ENCODE data around the gene GRM8. TPM values are rescaled to one million over a fixed set of nuclear protein-coding genes. Genes with fewer than 3 reads are reported as not detected.

GRM8 gene
- total RNA-seq, 6 donors from 2014 or later: 0.49 to 6.5 (median 1.8) TPM; not detected in 3

DNA sequence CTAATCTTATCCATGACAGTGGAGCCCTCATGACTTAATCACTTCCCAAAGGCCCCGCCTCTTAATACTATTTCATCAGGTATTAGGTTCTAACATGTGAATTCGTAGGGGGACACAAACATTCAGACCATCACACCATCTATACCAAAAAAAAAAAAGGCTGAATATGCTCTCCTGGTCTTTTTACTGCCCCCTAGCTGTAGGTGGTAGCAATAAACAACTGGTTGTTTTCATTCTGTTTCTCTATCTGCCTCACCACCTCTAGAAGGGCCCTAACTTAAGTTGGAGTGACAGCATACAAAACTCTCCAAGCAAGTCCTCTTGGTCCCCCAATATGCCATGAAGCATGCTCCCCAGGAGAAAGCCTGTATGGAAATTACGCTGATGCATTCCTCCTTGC is 94.1 kb downstream of the GRM8 start:
- no peaks in the 10 kb centered on the region for H3K36me3 ChIP-seq
- 69% methylated on average over 3 of the region's 3 CpGs for WGBS, 2 donors
- no peaks in the 10 kb centered on the region for H3K9me3 ChIP-seq
- H3K27ac ChIP-seq: no peak overlapping the region
- no peak for ATAC-seq (ENCODE audit: low FRiP score in 2 of 2)
- TF ChIP-seq EP300 (IDR thresholded peaks at IDR 0.05) (no peak), POLR2A (IDR thresholded peaks at IDR 0.05) (no peak), POLR2AphosphoS5 (IDR thresholded peaks at IDR 0.05) (no peak)
- TF ChIP-seq, protein P1, sequence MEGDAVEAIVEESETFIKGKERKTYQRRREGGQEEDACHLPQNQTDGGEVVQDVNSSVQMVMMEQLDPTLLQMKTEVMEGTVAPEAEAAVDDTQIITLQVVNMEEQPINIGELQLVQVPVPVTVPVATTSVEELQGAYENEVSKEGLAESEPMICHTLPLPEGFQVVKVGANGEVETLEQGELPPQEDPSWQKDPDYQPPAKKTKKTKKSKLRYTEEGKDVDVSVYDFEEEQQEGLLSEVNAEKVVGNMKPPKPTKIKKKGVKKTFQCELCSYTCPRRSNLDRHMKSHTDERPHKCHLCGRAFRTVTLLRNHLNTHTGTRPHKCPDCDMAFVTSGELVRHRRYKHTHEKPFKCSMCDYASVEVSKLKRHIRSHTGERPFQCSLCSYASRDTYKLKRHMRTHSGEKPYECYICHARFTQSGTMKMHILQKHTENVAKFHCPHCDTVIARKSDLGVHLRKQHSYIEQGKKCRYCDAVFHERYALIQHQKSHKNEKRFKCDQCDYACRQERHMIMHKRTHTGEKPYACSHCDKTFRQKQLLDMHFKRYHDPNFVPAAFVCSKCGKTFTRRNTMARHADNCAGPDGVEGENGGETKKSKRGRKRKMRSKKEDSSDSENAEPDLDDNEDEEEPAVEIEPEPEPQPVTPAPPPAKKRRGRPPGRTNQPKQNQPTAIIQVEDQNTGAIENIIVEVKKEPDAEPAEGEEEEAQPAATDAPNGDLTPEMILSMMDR (IDR thresholded peaks at IDR 0.05): no peak
- H3K4me3 ChIP-seq: no peak overlapping the region
- H3K27me3 ChIP-seq: no peaks in the 10 kb centered on the region
- H3K4me1 ChIP-seq: no peaks in the 10 kb centered on the region
- DNase-seq: no peak

DNA sequence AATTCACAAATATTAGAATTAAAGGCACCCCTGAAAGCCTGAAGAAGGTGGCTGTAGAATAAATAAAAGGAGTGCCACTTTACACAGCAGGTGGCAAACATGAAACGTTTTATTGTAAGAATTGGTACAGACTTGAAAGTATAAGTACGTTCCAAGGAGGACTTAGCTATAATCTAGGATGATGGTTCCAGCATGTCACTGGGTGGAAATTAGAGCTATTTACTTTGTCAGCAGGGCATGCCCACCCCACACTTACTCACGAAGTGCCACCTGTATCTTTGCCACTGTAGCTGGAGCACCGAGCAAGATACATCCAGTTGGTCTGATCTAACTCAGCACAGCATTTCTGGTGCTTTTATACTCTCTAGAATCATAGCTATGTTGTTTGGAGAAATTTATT is 97.8 kb downstream of the GRM8 start:
- no peaks in the 10 kb centered on the region for H3K27me3 ChIP-seq
- H3K4me3 ChIP-seq: no peak overlapping the region
- DNase-seq (no peak), ATAC-seq (ENCODE audit: low FRiP score in 2 of 2) (no peak)
- TF ChIP-seq POLR2A (IDR thresholded peaks at IDR 0.05) (no peak), EP300 (IDR thresholded peaks at IDR 0.05) (no peak), POLR2AphosphoS5 (IDR thresholded peaks at IDR 0.05) (no peak)
- TF ChIP-seq, protein P1 (IDR thresholded peaks at IDR 0.05): no peak
- no peaks in the 10 kb centered on the region for H3K36me3 ChIP-seq
- H3K4me1 ChIP-seq: no peaks in the 10 kb centered on the region
- no peaks in the 10 kb centered on the region for H3K9me3 ChIP-seq
- H3K27ac ChIP-seq: no peak overlapping the region
- 55 to 56% methylated on average over 4 of the region's 4 CpGs for WGBS, 2 donors

DNA sequence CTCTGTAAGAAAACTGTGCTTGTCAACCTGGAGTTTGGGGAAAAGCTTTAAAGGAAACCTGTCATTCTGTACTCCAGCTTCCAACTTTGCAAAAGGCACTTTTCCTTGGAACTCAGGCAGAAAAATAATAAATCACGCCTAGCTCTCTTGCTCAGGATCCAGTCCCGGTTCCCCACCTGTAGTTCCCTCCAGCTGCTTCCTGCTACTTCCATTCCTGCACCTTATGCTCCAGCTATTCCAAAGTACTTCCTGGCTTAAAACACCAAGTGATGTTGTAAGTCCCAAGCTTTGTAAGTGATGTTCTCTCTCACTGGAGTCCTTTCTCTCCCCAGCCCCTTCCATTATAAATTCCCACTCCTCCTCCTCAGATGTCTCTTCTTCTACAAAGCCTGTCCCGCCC is 98.6 kb downstream of the GRM8 start:
- H3K36me3 ChIP-seq: no peaks in the 10 kb centered on the region
- TF ChIP-seq, protein P1 (IDR thresholded peaks at IDR 0.05): no peak
- no peak for TF ChIP-seq POLR2AphosphoS5 (IDR thresholded peaks at IDR 0.05)
- no peak for TF ChIP-seq EP300 (IDR thresholded peaks at IDR 0.05)
- no peak for TF ChIP-seq POLR2A (IDR thresholded peaks at IDR 0.05)
- ATAC-seq (ENCODE audit: low FRiP score in 2 of 2) (no peak), DNase-seq (no peak)
- WGBS, 2 donors: 74 to 76% methylated on average over 3 of the region's 3 CpGs
- no peaks in the 10 kb centered on the region for H3K4me1 ChIP-seq
- no peak overlapping the region for H3K27ac ChIP-seq
- no peaks in the 10 kb centered on the region for H3K9me3 ChIP-seq
- no peaks in the 10 kb centered on the region for H3K27me3 ChIP-seq
- H3K4me3 ChIP-seq: no peak overlapping the region

DNA sequence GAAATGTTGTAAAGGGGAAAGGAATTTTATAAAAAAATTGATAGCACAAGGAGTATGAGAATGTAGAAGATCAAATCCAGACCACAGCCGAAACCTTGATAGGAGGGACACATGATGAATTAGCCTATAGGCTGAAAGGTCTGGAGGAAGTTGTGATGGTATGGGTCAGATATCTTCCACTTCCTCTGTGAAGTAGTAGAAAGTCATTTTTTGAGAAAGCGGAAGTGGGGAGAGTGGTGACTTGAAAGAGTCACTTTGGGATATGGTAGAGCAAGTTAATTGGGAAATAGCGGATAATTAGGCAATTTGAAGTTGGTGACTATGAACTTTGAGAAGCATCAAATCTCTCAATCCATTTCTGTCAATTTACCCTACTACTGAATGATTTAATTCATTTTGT is 99.4 kb downstream of the GRM8 start:
- Histone ChIP-seq H3K27ac (no peak overlapping the region), H3K4me1 (no peaks in the 10 kb centered on the region), H3K36me3 (no peaks in the 10 kb centered on the region), H3K27me3 (no peaks in the 10 kb centered on the region), H3K4me3 (no peak overlapping the region), H3K9me3 (no peaks in the 10 kb centered on the region)
- ATAC-seq (ENCODE audit: low FRiP score in 2 of 2) (no peak), DNase-seq (no peak)
- WGBS, 2 donors: 84 to 90% methylated on average over 3 of the region's 3 CpGs
- TF ChIP-seq POLR2AphosphoS5 (IDR thresholded peaks at IDR 0.05) (no peak), EP300 (IDR thresholded peaks at IDR 0.05) (no peak), POLR2A (IDR thresholded peaks at IDR 0.05) (no peak)
- TF ChIP-seq, protein P1 (IDR thresholded peaks at IDR 0.05): no peak

DNA sequence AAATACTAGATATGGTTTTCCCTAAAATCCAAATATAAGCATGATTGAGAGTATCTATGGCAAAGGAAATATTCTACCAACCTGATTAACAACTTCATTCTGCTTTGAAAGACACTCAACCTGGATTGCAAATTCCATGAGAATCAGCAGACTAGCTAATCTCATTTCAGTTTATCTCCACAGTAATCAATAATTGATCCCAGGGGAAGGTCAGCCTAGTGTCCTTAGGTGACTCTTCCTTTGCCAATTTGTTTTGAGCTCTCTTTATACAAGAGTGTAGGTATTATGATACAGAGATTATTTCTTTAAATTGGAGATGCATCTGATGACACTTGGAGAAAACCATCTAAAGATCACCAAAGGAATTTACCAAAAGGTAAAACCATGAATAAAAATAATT is 100.3 kb downstream of the GRM8 start:
- no peak for ATAC-seq (ENCODE audit: low FRiP score in 2 of 2)
- no peak for TF ChIP-seq EP300 (IDR thresholded peaks at IDR 0.05)
- no peak for TF ChIP-seq POLR2A (IDR thresholded peaks at IDR 0.05)
- TF ChIP-seq, protein P1 (IDR thresholded peaks at IDR 0.05): no peak
- no peak for TF ChIP-seq POLR2AphosphoS5 (IDR thresholded peaks at IDR 0.05)
- no peak overlapping the region for H3K4me3 ChIP-seq
- H3K4me1 ChIP-seq: no peaks in the 10 kb centered on the region
- DNase-seq: no peak
- H3K36me3 ChIP-seq: no peaks in the 10 kb centered on the region
- no peaks in the 10 kb centered on the region for H3K9me3 ChIP-seq
- no peaks in the 10 kb centered on the region for H3K27me3 ChIP-seq
- no peak overlapping the region for H3K27ac ChIP-seq

Measured in upper lobe of left lung (tissue), 6 donors.